Activated naive CD8-positive, alpha-beta T cell treated with anti-CD3 and anti-CD28 coated beads, Interleukin-2, amount 10 ng/mL, durations not matched to agents 7 days and 5 days (primary cell): ENCODE measurements around the gene TBC1D16. TPM values are rescaled to one million over a fixed set of nuclear protein-coding genes. Genes with fewer than 3 reads are reported as not detected.
A peak's percentile ranks its signal among the peaks of the same experiment; 100 is the strongest.
"Not testable (repeated sequence)": the region's sequence is repeated elsewhere in the genome, so short reads cannot be mapped to it uniquely, and the experiment has no call there.

ENCODE experiments used
- ATAC-seq: fragments of 150-1000 bp; cut with Tn5 transposase; one replicate; pipeline ENCODE4 v1.10.0; 2021; ENCODE audit warnings: low read depth, moderate library complexity
- POLR2A ChIA-PET: fragments of 350-600 bp; sonication (Branson Sonifier 250); formaldehyde crosslinking; loops from one replicate; lab custom pipeline; 2021; ENCODE audit warnings: antibody characterized with exemption; lab: Charles Lee
- DNase-seq: peaks from one replicate; pipeline ENCODE4 v3.0.0; 2021
- H3K27ac Mint-ChIP-seq: one replicate; pipeline ENCODE4 v1.8.0; 2022; ENCODE audit warnings: mild to moderate bottlenecking, mixed read lengths
- H3K27me3 Mint-ChIP-seq: one replicate; pipeline ENCODE4 v1.8.0; 2022; ENCODE audit warnings: mild to moderate bottlenecking, moderate library complexity, mixed read lengths
- H3K36me3 Mint-ChIP-seq: one replicate; pipeline ENCODE4 v1.8.0; 2021; ENCODE audit warnings: mild to moderate bottlenecking, mixed read lengths
- H3K4me1 Mint-ChIP-seq: one replicate; pipeline ENCODE4 v1.8.0; 2021; ENCODE audit warnings: mixed read lengths
- H3K4me3 Mint-ChIP-seq: one replicate; pipeline ENCODE4 v1.8.0; 2022; ENCODE audit warnings: mild to moderate bottlenecking, moderate library complexity, mixed read lengths
- H3K9me3 Mint-ChIP-seq: one replicate; pipeline ENCODE4 v1.8.0; 2021; ENCODE audit warnings: mixed read lengths
- total RNA-seq, 2 experiments: library from RNA; stranded (reverse); gene quantifications; one replicate each; pipeline ENCODE4 v1.2.3, GENCODE V29; 2021

Gene TBC1D16
- total RNA-seq, 2 experiments from 2014 or later, result 2.1 TPM

- no peaks in the 10 kb centered on the region for H3K9me3 Mint-ChIP-seq
- no peaks in the 10 kb centered on the region for H3K36me3 Mint-ChIP-seq
- ATAC-seq (no peak), DNase-seq (peak; percentile 9)
- H3K27me3 Mint-ChIP-seq, result peaks cover 32% of the 10 kb centered on the region
- no peak overlapping the region for H3K4me3 Mint-ChIP-seq
- POLR2A ChIA-PET, result no interaction called here
- H3K4me1 Mint-ChIP-seq, result no peaks in the 10 kb centered on the region
- H3K27ac Mint-ChIP-seq, result no peak overlapping the region
Observed at GRCh38 chr17:79901131-79901530, 134.5 kb downstream of the TBC1D16 start.

GRCh38 chr17:79899584-79899983, 136.1 kb downstream of the TBC1D16 start:
- Mint-ChIP-seq H3K4me3 (no peak overlapping the region), H3K4me1 (no peaks in the 10 kb centered on the region), H3K36me3 (no peaks in the 10 kb centered on the region), H3K27ac (no peak overlapping the region), H3K27me3 (peaks cover 32% of the 10 kb centered on the region), H3K9me3 (no peaks in the 10 kb centered on the region)
- DNase-seq, result no peak
- POLR2A ChIA-PET, result no interaction called here
- ATAC-seq, result no peak

- no peaks in the 10 kb centered on the region for H3K4me1 Mint-ChIP-seq
- H3K27me3 Mint-ChIP-seq, result peaks cover 25% of the 10 kb centered on the region
- no peak for DNase-seq
- H3K9me3 Mint-ChIP-seq, result no peaks in the 10 kb centered on the region
- H3K27ac Mint-ChIP-seq, result no peak overlapping the region
- POLR2A ChIA-PET, result no interaction called here
- H3K36me3 Mint-ChIP-seq, result no peaks in the 10 kb centered on the region
- H3K4me3 Mint-ChIP-seq, result no peak overlapping the region
- ATAC-seq, result no peak
Observed at GRCh38 chr17:79897243-79898063, 138.2 kb downstream of the TBC1D16 start.

- POLR2A ChIA-PET, DNase-seq, H3K4me3 Mint-ChIP-seq, ATAC-seq, H3K36me3 Mint-ChIP-seq, H3K27me3 Mint-ChIP-seq, H3K9me3 Mint-ChIP-seq, H3K27ac Mint-ChIP-seq, H3K4me1 Mint-ChIP-seq: not testable (repeated sequence)
Observed at GRCh38 chr17:79893457-79893856, 142.2 kb downstream of the TBC1D16 start.

- Mint-ChIP-seq H3K4me3 (no peak overlapping the region), H3K9me3 (no peaks in the 10 kb centered on the region), H3K4me1 (no peaks in the 10 kb centered on the region), H3K27me3 (peaks cover 9% of the 10 kb centered on the region), H3K36me3 (no peaks in the 10 kb centered on the region), H3K27ac (no peak overlapping the region)
- ATAC-seq, result no peak
- DNase-seq, result peak; percentile 19
- POLR2A ChIA-PET, result no interaction called here
Observed at GRCh38 chr17:79892457-79893241, 143.0 kb downstream of the TBC1D16 start.

GRCh38 chr17:79891113-79891730, 144.4 kb downstream of the TBC1D16 start:
- Mint-ChIP-seq H3K27me3 (peaks cover 5% of the 10 kb centered on the region), H3K27ac (no peak overlapping the region), H3K4me3 (no peak overlapping the region), H3K4me1 (no peaks in the 10 kb centered on the region), H3K36me3 (no peaks in the 10 kb centered on the region), H3K9me3 (no peaks in the 10 kb centered on the region)
- POLR2A ChIA-PET, result no interaction called here
- no peak for ATAC-seq
- peak; percentile 21 for DNase-seq

GRCh38 chr17:79890706-79891105, 145.0 kb downstream of the TBC1D16 start:
- Mint-ChIP-seq H3K36me3 (no peaks in the 10 kb centered on the region), H3K27me3 (peaks cover 4% of the 10 kb centered on the region), H3K27ac (no peak overlapping the region), H3K4me3 (no peak overlapping the region), H3K4me1 (no peaks in the 10 kb centered on the region), H3K9me3 (no peaks in the 10 kb centered on the region)
- POLR2A ChIA-PET, result no interaction called here
- ATAC-seq (no peak), DNase-seq (peak; percentile 15)

- H3K9me3 Mint-ChIP-seq, result no peaks in the 10 kb centered on the region
- ATAC-seq, result no peak
- POLR2A ChIA-PET, result no interaction called here
- H3K4me3 Mint-ChIP-seq, result no peak overlapping the region
- no peaks in the 10 kb centered on the region for H3K4me1 Mint-ChIP-seq
- peaks cover 3% of the 10 kb centered on the region for H3K27me3 Mint-ChIP-seq
- DNase-seq, result peak; percentile 10
- H3K36me3 Mint-ChIP-seq, result no peaks in the 10 kb centered on the region
- H3K27ac Mint-ChIP-seq, result no peak overlapping the region
Observed at GRCh38 chr17:79888811-79889634, 146.6 kb downstream of the TBC1D16 start.

GRCh38 chr17:79888009-79888540, 147.6 kb downstream of the TBC1D16 start:
- no peaks in the 10 kb centered on the region for H3K4me1 Mint-ChIP-seq
- peak; percentile 16 for DNase-seq
- no peak overlapping the region for H3K4me3 Mint-ChIP-seq
- POLR2A ChIA-PET, result no interaction called here
- no peak overlapping the region for H3K27ac Mint-ChIP-seq
- no peaks in the 10 kb centered on the region for H3K9me3 Mint-ChIP-seq
- peaks cover 10% of the 10 kb centered on the region for H3K27me3 Mint-ChIP-seq
- no peak for ATAC-seq
- no peaks in the 10 kb centered on the region for H3K36me3 Mint-ChIP-seq

GRCh38 chr17:79887451-79887991, 148.2 kb downstream of the TBC1D16 start:
- H3K9me3 Mint-ChIP-seq, result no peaks in the 10 kb centered on the region
- H3K27me3 Mint-ChIP-seq, result peaks cover 12% of the 10 kb centered on the region
- H3K4me1 Mint-ChIP-seq, result no peaks in the 10 kb centered on the region
- peak; percentile 1 for DNase-seq
- POLR2A ChIA-PET, result no interaction called here
- ATAC-seq, result no peak
- no peaks in the 10 kb centered on the region for H3K36me3 Mint-ChIP-seq
- H3K27ac Mint-ChIP-seq, result no peak overlapping the region
- H3K4me3 Mint-ChIP-seq, result no peak overlapping the region

GRCh38 chr17:79883202-79883601, 152.5 kb downstream of the TBC1D16 start:
- Mint-ChIP-seq H3K27me3 (peaks cover 26% of the 10 kb centered on the region), H3K27ac (no peak overlapping the region), H3K9me3 (no peaks in the 10 kb centered on the region), H3K36me3 (no peaks in the 10 kb centered on the region), H3K4me3 (no peak overlapping the region), H3K4me1 (no peaks in the 10 kb centered on the region)
- ATAC-seq (no peak), DNase-seq (no peak)
- POLR2A ChIA-PET, result no interaction called here
